Measurements from ENCODE around the gene ARL1. TPM values are rescaled to one million over a fixed set of nuclear protein-coding genes. Genes with fewer than 3 reads are reported as not detected.
"Not testable (repeated sequence)": the region's sequence is repeated elsewhere in the genome, so short reads cannot be mapped to it uniquely, and the experiment has no call there.

ARL1 gene
- total RNA-seq (10 to 100 TPM; 22.5 to 26.0 TPM), total RNA-seq (22.2 to 38.5 reads per million in 2 donors)

- peaks cover 22% of the 10 kb centered on the region for H3K4me1 Mint-ChIP-seq
- peak within 1 kb of the TSS; percentile 96 for H3K27ac Mint-ChIP-seq
- peak; percentile 86 for ATAC-seq
- peak within 1 kb of the TSS; percentile 98 for H3K4me3 Mint-ChIP-seq
- H3K27me3 Mint-ChIP-seq, result peaks cover 6% of the 10 kb centered on the region
- no peaks in the 10 kb centered on the region for H3K36me3 Mint-ChIP-seq (ENCODE audit: low read depth)
- H3K9me3 ChIP-seq (ENCODE audit: control insufficient read depth, low read length, poor library complexity, severe bottlenecking), result no peaks in the 10 kb centered on the region
- peak; percentile 47 to 60 (median 58) for DNase-seq
These were observed at the start of gene ARL1 for GRCh38 chr12:101407436-101408345. Gene ARL1, minus strand, starts transcription at chr12:101407772. Its CDS starts 127 bp downstream, at chr12:101407645.

- Mint-ChIP-seq H3K36me3 (ENCODE audit: low read depth) (no peaks in the 10 kb centered on the region), H3K27me3 (no peaks in the 10 kb centered on the region), H3K27ac (no peak overlapping the region)
These were observed 48.1 kb upstream of the ARL1 start for GRCh38 chr12:101455685-101456084.

GRCh38 chr12:101441461-101442224, 34.1 kb upstream of the ARL1 start:
- DNase-seq (no peak), ATAC-seq (no peak)
- Mint-ChIP-seq H3K4me1 (peaks cover 3% of the 10 kb centered on the region), H3K27ac (no peak overlapping the region), H3K4me3 (no peak overlapping the region), H3K36me3 (ENCODE audit: low read depth) (no peaks in the 10 kb centered on the region), H3K27me3 (no peaks in the 10 kb centered on the region)
- H3K9me3 ChIP-seq (ENCODE audit: control insufficient read depth, low read length, poor library complexity, severe bottlenecking), result no peaks in the 10 kb centered on the region

More at GRCh38 chr12:101455685-101456084, 48.1 kb upstream of the ARL1 start:
- Mint-ChIP-seq H3K4me1 (peaks cover 10% of the 10 kb centered on the region), H3K4me3 (peak overlapping the region; percentile 22)
- DNase-seq, result no peak
- peak; percentile 55 for ATAC-seq
- H3K9me3 ChIP-seq (ENCODE audit: control insufficient read depth, low read length, poor library complexity, severe bottlenecking), result no peaks in the 10 kb centered on the region

GRCh38 chr12:101439236-101439635, 31.7 kb upstream of the ARL1 start:
- DNase-seq (no peak), ATAC-seq (no peak)
- Mint-ChIP-seq H3K27me3 (no peaks in the 10 kb centered on the region), H3K27ac (no peak overlapping the region), H3K4me3 (no peak overlapping the region), H3K36me3 (ENCODE audit: low read depth) (no peaks in the 10 kb centered on the region), H3K4me1 (peaks cover 3% of the 10 kb centered on the region)
- H3K9me3 ChIP-seq (ENCODE audit: control insufficient read depth, low read length, poor library complexity, severe bottlenecking), result no peaks in the 10 kb centered on the region

- Mint-ChIP-seq H3K36me3 (ENCODE audit: low read depth) (no peaks in the 10 kb centered on the region), H3K4me3 (no peak overlapping the region), H3K27me3 (no peaks in the 10 kb centered on the region), H3K4me1 (no peaks in the 10 kb centered on the region), H3K27ac (no peak overlapping the region)
- DNase-seq, result no peak
- H3K9me3 ChIP-seq (ENCODE audit: control insufficient read depth, low read length, poor library complexity, severe bottlenecking), result no peaks in the 10 kb centered on the region
- ATAC-seq, result no peak
These were observed 28.6 kb upstream of the ARL1 start for GRCh38 chr12:101436136-101436535.

GRCh38 chr12:101430456-101430855, 22.9 kb upstream of the ARL1 start:
- no peak overlapping the region for H3K4me3 Mint-ChIP-seq
- H3K4me1 Mint-ChIP-seq, result no peaks in the 10 kb centered on the region
- no peaks in the 10 kb centered on the region for H3K27me3 Mint-ChIP-seq
- DNase-seq (no peak), ATAC-seq (no peak)
- H3K27ac Mint-ChIP-seq, result no peak overlapping the region
- no peaks in the 10 kb centered on the region for H3K9me3 ChIP-seq (ENCODE audit: control insufficient read depth, low read length, poor library complexity, severe bottlenecking)
- H3K36me3 Mint-ChIP-seq (ENCODE audit: low read depth), result no peaks in the 10 kb centered on the region

GRCh38 chr12:101424620-101425019, 17.0 kb upstream of the ARL1 start:
- H3K9me3 ChIP-seq (ENCODE audit: control insufficient read depth, low read length, poor library complexity, severe bottlenecking), result no peaks in the 10 kb centered on the region
- DNase-seq (no peak), ATAC-seq (no peak)
- Mint-ChIP-seq H3K27me3 (no peaks in the 10 kb centered on the region), H3K4me1 (no peaks in the 10 kb centered on the region), H3K36me3 (ENCODE audit: low read depth) (no peaks in the 10 kb centered on the region), H3K27ac (no peak overlapping the region), H3K4me3 (no peak overlapping the region)

GRCh38 chr12:101422066-101422465, 14.5 kb upstream of the ARL1 start:
- ATAC-seq; H3K4me3 Mint-ChIP-seq; H3K9me3 ChIP-seq (ENCODE audit: control insufficient read depth, low read length, poor library complexity, severe bottlenecking); H3K27me3 Mint-ChIP-seq; H3K36me3 Mint-ChIP-seq (ENCODE audit: low read depth); DNase-seq; H3K27ac Mint-ChIP-seq; H3K4me1 Mint-ChIP-seq: not testable (repeated sequence)

GRCh38 chr12:101415228-101415627, 7.7 kb upstream of the ARL1 start:
- Mint-ChIP-seq H3K27ac (no peak overlapping the region), H3K4me3 (no peak overlapping the region), H3K36me3 (ENCODE audit: low read depth) (no peaks in the 10 kb centered on the region), H3K4me1 (no peaks in the 10 kb centered on the region), H3K27me3 (peaks cover 7% of the 10 kb centered on the region)
- no peak for DNase-seq
- ATAC-seq, result no peak
- no peaks in the 10 kb centered on the region for H3K9me3 ChIP-seq (ENCODE audit: control insufficient read depth, low read length, poor library complexity, severe bottlenecking)

GRCh38 chr12:101414533-101415119, 7.1 kb upstream of the ARL1 start:
- no peak overlapping the region for H3K4me3 Mint-ChIP-seq
- no peaks in the 10 kb centered on the region for H3K9me3 ChIP-seq (ENCODE audit: control insufficient read depth, low read length, poor library complexity, severe bottlenecking)
- ATAC-seq (no peak), DNase-seq (no peak)
- no peaks in the 10 kb centered on the region for H3K36me3 Mint-ChIP-seq (ENCODE audit: low read depth)
- H3K4me1 Mint-ChIP-seq, result no peaks in the 10 kb centered on the region
- H3K27me3 Mint-ChIP-seq, result peaks cover 7% of the 10 kb centered on the region
- H3K27ac Mint-ChIP-seq, result no peak overlapping the region

GRCh38 chr12:101410169-101410568, 2.6 kb upstream of the ARL1 start:
- not testable (repeated sequence) for ATAC-seq; H3K9me3 ChIP-seq (ENCODE audit: control insufficient read depth, low read length, poor library complexity, severe bottlenecking); H3K36me3 Mint-ChIP-seq (ENCODE audit: low read depth); DNase-seq; H3K4me3 Mint-ChIP-seq; H3K27me3 Mint-ChIP-seq; H3K27ac Mint-ChIP-seq
- peaks cover 16% of the 10 kb centered on the region for H3K4me1 Mint-ChIP-seq

GRCh38 chr12:101407049-101407435, 530 bp downstream of the ARL1 start:
- Mint-ChIP-seq H3K4me1 (peaks cover 24% of the 10 kb centered on the region), H3K27ac (peak overlapping the region; percentile 96), H3K4me3 (peak overlapping the region; percentile 98), H3K27me3 (no peaks in the 10 kb centered on the region), H3K36me3 (ENCODE audit: low read depth) (no peaks in the 10 kb centered on the region)
- peak; percentile 38 for ATAC-seq
- DNase-seq, result peak in 1 of 3 donors; percentile 5
- no peaks in the 10 kb centered on the region for H3K9me3 ChIP-seq (ENCODE audit: control insufficient read depth, low read length, poor library complexity, severe bottlenecking)

GRCh38 chr12:101391181-101391580, 16.4 kb downstream of the ARL1 start:
- H3K9me3 ChIP-seq (ENCODE audit: control insufficient read depth, low read length, poor library complexity, severe bottlenecking); ATAC-seq; H3K27me3 Mint-ChIP-seq; H3K4me1 Mint-ChIP-seq; H3K27ac Mint-ChIP-seq; DNase-seq; H3K4me3 Mint-ChIP-seq: not testable (repeated sequence)
- H3K36me3 Mint-ChIP-seq (ENCODE audit: low read depth), result peaks cover 13% of the 10 kb centered on the region

Data from T-helper 17 cell (primary cell).